ENCODE measurements around the gene OR5AR1.
"Not testable (repeated sequence)": the region's sequence is repeated elsewhere in the genome, so short reads cannot be mapped to it uniquely, and the experiment has no call there.

OR5AR1 gene

DNA sequence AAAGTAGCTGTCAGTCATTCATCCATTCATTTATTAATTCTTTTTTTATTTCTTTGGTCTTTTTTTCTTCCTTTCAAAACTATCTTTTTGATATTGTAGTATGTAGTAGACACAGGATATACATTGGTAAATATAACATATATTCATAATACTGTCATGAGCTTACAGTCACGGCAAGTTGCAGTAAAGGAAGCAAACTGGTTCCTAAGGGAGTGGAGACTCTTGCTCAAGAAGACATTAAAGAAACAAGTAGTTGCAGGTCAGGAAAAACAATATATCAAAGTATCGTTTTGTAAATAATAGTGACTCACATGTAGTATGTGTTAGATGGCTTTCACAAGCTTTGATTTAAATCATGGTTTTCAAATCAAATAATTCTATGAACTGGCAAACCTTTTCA is 7.5 kb downstream of the OR5AR1 start:
- Histone ChIP-seq H3K4me3 (ENCODE audit: low read length in 2 of 2) (no peak overlapping the region), H2AFZ (ENCODE audit: low read length) (no peak overlapping the region), H3K14ac (ENCODE audit: low read length) (no peak overlapping the region), H3K4me2 (ENCODE audit: insufficient read depth, low read length, poor library complexity, severe bottlenecking) (no peak overlapping the region), H4K8ac (ENCODE audit: low read depth, low read length) (no peak overlapping the region), H2BK5ac (ENCODE audit: low read length) (no peak overlapping the region), H3K27me3 (ENCODE audit: control insufficient read depth in 3 of 3, insufficient read depth in 3 of 3, low read depth in 1 of 3, low read length in 3 of 3) (no peaks in the 10 kb centered on the region), H3K4ac (ENCODE audit: low read length) (no peak overlapping the region), H3K4me1 (ENCODE audit: control insufficient read depth in 2 of 2, insufficient read depth in 1 of 2, low read depth in 1 of 2, low read length in 2 of 2) (no peaks in the 10 kb centered on the region), H4K91ac (ENCODE audit: low read depth, low read length, poor library complexity) (no peak overlapping the region), H3K36me3 (replicated peaks in 1 of 2; ENCODE audit: control insufficient read depth in 2 of 2, insufficient read depth in 2 of 2, low read length in 2 of 2) (no peaks in the 10 kb centered on the region), H3K18ac (ENCODE audit: low read length) (no peak overlapping the region), H3K23ac (ENCODE audit: low read depth, low read length, poor library complexity) (no peak overlapping the region), H3K9me3 (replicated peaks in 1 of 2; ENCODE audit: control insufficient read depth in 2 of 2, insufficient read depth in 1 of 2, low read depth in 1 of 2, low read length in 2 of 2) (no peaks in the 10 kb centered on the region), H3K27ac (replicated peaks; ENCODE audit: low read length) (no peak overlapping the region), H2AK5ac (ENCODE audit: low read depth, low read length) (no peak overlapping the region), H2BK15ac (ENCODE audit: low read length) (no peak overlapping the region), H3K79me1 (ENCODE audit: low read depth, low read length) (no peaks in the 10 kb centered on the region), H2BK120ac (ENCODE audit: low read depth, low read length) (no peak overlapping the region), H2BK12ac (ENCODE audit: low read length) (no peak overlapping the region), H3K9ac (ENCODE audit: low read depth, low read length, poor library complexity) (no peak overlapping the region)
- DNase-seq (ENCODE audit: low spot score) = no peak
- no CpG with 5 or more reads among the region's 2 CpGs for WGBS, 2 donors (ENCODE audit: extremely low coverage in 2 of 2, insufficient read length in 2 of 2, insufficient replicate concordance in 1 of 2)

DNA sequence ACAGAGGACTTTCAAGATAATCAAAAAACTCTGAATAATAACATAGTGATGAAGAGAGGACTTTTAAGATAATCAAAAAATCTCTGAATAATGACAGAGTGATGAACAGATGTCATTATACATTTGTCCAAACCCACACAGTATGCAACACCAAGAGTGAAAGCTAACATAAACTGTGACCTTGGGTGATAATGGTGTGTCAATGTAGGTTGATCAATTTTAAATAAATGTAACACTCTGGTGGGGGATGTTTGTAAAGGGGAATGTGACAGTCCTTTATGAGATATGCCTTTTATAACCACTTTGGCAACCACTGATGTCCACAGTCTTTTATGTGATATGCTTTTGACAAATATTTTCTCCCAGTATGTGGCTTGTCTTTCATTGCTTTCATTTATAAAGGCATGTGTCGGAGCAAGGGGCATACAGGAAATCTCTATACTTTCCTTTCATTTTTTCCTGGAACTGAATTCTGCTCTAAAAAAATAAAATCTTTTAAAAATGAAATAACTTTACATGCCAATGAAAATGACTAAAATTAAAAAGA is 25.1 kb downstream of the OR5AR1 start:
- H3K18ac ChIP-seq (ENCODE audit: low read length) = no peak overlapping the region
- WGBS, 2 donors (ENCODE audit: extremely low coverage in 2 of 2, insufficient read length in 2 of 2, insufficient replicate concordance in 1 of 2) = no CpG with 5 or more reads among the region's 1 CpG

DNA sequence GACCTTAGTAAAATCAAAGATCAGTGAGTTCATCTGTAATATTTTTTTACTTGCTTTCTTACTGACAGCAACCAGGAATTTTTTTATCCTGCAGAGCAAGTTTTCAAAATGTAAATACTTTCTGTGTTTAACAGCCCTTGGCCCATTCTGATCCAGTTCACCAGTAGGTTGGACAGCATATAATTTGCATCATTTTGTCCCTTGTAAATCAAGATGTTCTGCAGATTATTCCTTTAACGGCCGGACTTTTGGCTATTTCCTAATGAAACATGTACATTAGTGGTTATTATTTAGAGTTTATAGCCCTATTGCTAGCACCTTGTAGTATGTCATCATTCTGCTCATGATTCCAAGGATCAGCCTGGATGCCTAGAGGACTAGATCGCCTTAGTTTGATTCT is 27.7 kb downstream of the OR5AR1 start:
- not testable (repeated sequence) for H3K4ac ChIP-seq (ENCODE audit: low read length); H3K9me3 ChIP-seq (replicated peaks in 1 of 2; ENCODE audit: control insufficient read depth in 2 of 2, insufficient read depth in 1 of 2, low read depth in 1 of 2, low read length in 2 of 2); H4K91ac ChIP-seq (ENCODE audit: low read depth, low read length, poor library complexity); H2AK5ac ChIP-seq (ENCODE audit: low read depth, low read length); H3K18ac ChIP-seq (ENCODE audit: low read length); H2BK5ac ChIP-seq (ENCODE audit: low read length); H3K4me1 ChIP-seq (ENCODE audit: control insufficient read depth in 2 of 2, insufficient read depth in 1 of 2, low read depth in 1 of 2, low read length in 2 of 2); H4K8ac ChIP-seq (ENCODE audit: low read depth, low read length); H3K14ac ChIP-seq (ENCODE audit: low read length); H3K79me1 ChIP-seq (ENCODE audit: low read depth, low read length); H3K27ac ChIP-seq (replicated peaks; ENCODE audit: low read length); H3K23ac ChIP-seq (ENCODE audit: low read depth, low read length, poor library complexity); H3K27me3 ChIP-seq (ENCODE audit: control insufficient read depth in 3 of 3, insufficient read depth in 3 of 3, low read depth in 1 of 3, low read length in 3 of 3); H3K36me3 ChIP-seq (replicated peaks in 1 of 2; ENCODE audit: control insufficient read depth in 2 of 2, insufficient read depth in 2 of 2, low read length in 2 of 2); DNase-seq (ENCODE audit: low spot score); H2BK120ac ChIP-seq (ENCODE audit: low read depth, low read length); H2BK12ac ChIP-seq (ENCODE audit: low read length); H2AFZ ChIP-seq (ENCODE audit: low read length); H3K4me2 ChIP-seq (ENCODE audit: insufficient read depth, low read length, poor library complexity, severe bottlenecking); H3K4me3 ChIP-seq (ENCODE audit: low read length in 2 of 2); H2BK15ac ChIP-seq (ENCODE audit: low read length); H3K9ac ChIP-seq (ENCODE audit: low read depth, low read length, poor library complexity)
- no CpG with 5 or more reads among the region's 3 CpGs for WGBS, 2 donors (ENCODE audit: extremely low coverage in 2 of 2, insufficient read length in 2 of 2, insufficient replicate concordance in 1 of 2)

More for the DNA sequence above, 25.1 kb downstream of the OR5AR1 start:
- no peak overlapping the region for H2BK120ac ChIP-seq (ENCODE audit: low read depth, low read length)
- DNase-seq (ENCODE audit: low spot score) = no peak
- no peak overlapping the region for H4K91ac ChIP-seq (ENCODE audit: low read depth, low read length, poor library complexity)
- no peak overlapping the region for H2BK12ac ChIP-seq (ENCODE audit: low read length)
- no peak overlapping the region for H3K4me3 ChIP-seq (ENCODE audit: low read length in 2 of 2)
- H3K36me3 ChIP-seq (replicated peaks in 1 of 2; ENCODE audit: control insufficient read depth in 2 of 2, insufficient read depth in 2 of 2, low read length in 2 of 2) = no peaks in the 10 kb centered on the region
- H3K9me3 ChIP-seq (replicated peaks in 1 of 2; ENCODE audit: control insufficient read depth in 2 of 2, insufficient read depth in 1 of 2, low read depth in 1 of 2, low read length in 2 of 2) = no peaks in the 10 kb centered on the region
- no peak overlapping the region for H2BK15ac ChIP-seq (ENCODE audit: low read length)
- no peaks in the 10 kb centered on the region for H3K27me3 ChIP-seq (ENCODE audit: control insufficient read depth in 3 of 3, insufficient read depth in 3 of 3, low read depth in 1 of 3, low read length in 3 of 3)
- H3K4me2 ChIP-seq (ENCODE audit: insufficient read depth, low read length, poor library complexity, severe bottlenecking) = no peak overlapping the region
- H3K4ac ChIP-seq (ENCODE audit: low read length) = no peak overlapping the region
- H2AK5ac ChIP-seq (ENCODE audit: low read depth, low read length) = no peak overlapping the region
- no peak overlapping the region for H3K23ac ChIP-seq (ENCODE audit: low read depth, low read length, poor library complexity)
- H3K14ac ChIP-seq (ENCODE audit: low read length) = no peak overlapping the region
- H3K4me1 ChIP-seq (ENCODE audit: control insufficient read depth in 2 of 2, insufficient read depth in 1 of 2, low read depth in 1 of 2, low read length in 2 of 2) = no peaks in the 10 kb centered on the region
- no peaks in the 10 kb centered on the region for H3K79me1 ChIP-seq (ENCODE audit: low read depth, low read length)
- H3K9ac ChIP-seq (ENCODE audit: low read depth, low read length, poor library complexity) = no peak overlapping the region
- no peak overlapping the region for H2BK5ac ChIP-seq (ENCODE audit: low read length)
- no peak overlapping the region for H4K8ac ChIP-seq (ENCODE audit: low read depth, low read length)
- H3K27ac ChIP-seq (replicated peaks; ENCODE audit: low read length) = no peak overlapping the region
- no peak overlapping the region for H2AFZ ChIP-seq (ENCODE audit: low read length)

DNA sequence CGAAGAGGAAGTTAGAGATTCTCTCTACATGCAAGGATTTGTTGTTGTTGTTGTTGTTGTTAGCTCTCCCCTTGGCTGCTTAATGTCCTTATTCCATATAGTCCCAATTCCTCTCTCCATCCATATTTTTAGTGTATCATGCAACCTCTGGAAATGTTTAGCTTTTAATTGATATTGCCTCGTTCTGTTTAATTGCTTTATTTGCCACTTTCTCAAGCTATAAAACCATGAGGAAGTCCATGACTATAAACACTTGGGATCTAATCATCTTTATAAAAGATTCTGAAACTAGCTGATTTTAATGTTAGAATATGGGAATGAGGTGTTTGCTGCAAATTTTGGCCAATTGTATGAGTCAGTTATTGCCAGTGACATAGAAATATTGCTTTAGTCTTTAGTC is 29.9 kb downstream of the OR5AR1 start:
- WGBS, 2 donors (ENCODE audit: extremely low coverage in 2 of 2, insufficient read length in 2 of 2, insufficient replicate concordance in 1 of 2) = no CpG with 5 or more reads among the region's 2 CpGs
- H3K4me3 ChIP-seq (ENCODE audit: low read length in 2 of 2) = no peak overlapping the region

More for the DNA sequence above, 29.9 kb downstream of the OR5AR1 start:
- Histone ChIP-seq H4K8ac (ENCODE audit: low read depth, low read length) (no peak overlapping the region), H3K27ac (replicated peaks; ENCODE audit: low read length) (no peak overlapping the region), H3K36me3 (replicated peaks in 1 of 2; ENCODE audit: control insufficient read depth in 2 of 2, insufficient read depth in 2 of 2, low read length in 2 of 2) (no peaks in the 10 kb centered on the region), H2BK5ac (ENCODE audit: low read length) (no peak overlapping the region), H3K18ac (ENCODE audit: low read length) (no peak overlapping the region), H2AFZ (ENCODE audit: low read length) (no peak overlapping the region), H3K4me2 (ENCODE audit: insufficient read depth, low read length, poor library complexity, severe bottlenecking) (no peak overlapping the region), H3K23ac (ENCODE audit: low read depth, low read length, poor library complexity) (no peak overlapping the region), H2AK5ac (ENCODE audit: low read depth, low read length) (no peak overlapping the region), H3K9me3 (replicated peaks in 1 of 2; ENCODE audit: control insufficient read depth in 2 of 2, insufficient read depth in 1 of 2, low read depth in 1 of 2, low read length in 2 of 2) (no peaks in the 10 kb centered on the region), H3K4ac (ENCODE audit: low read length) (no peak overlapping the region), H3K79me1 (ENCODE audit: low read depth, low read length) (no peaks in the 10 kb centered on the region), H3K27me3 (ENCODE audit: control insufficient read depth in 3 of 3, insufficient read depth in 3 of 3, low read depth in 1 of 3, low read length in 3 of 3) (no peaks in the 10 kb centered on the region), H3K14ac (ENCODE audit: low read length) (no peak overlapping the region), H3K9ac (ENCODE audit: low read depth, low read length, poor library complexity) (no peak overlapping the region), H2BK120ac (ENCODE audit: low read depth, low read length) (no peak overlapping the region), H3K4me1 (ENCODE audit: control insufficient read depth in 2 of 2, insufficient read depth in 1 of 2, low read depth in 1 of 2, low read length in 2 of 2) (no peaks in the 10 kb centered on the region), H2BK12ac (ENCODE audit: low read length) (no peak overlapping the region), H4K91ac (ENCODE audit: low read depth, low read length, poor library complexity) (no peak overlapping the region), H2BK15ac (ENCODE audit: low read length) (no peak overlapping the region)
- no peak for DNase-seq (ENCODE audit: low spot score)
